GM12801 (cell line): Measurements from ENCODE around the gene PADI4.

Experiments used
- TF ChIP-seq, protein P1 (sequence below): IDR thresholded peaks from one replicate; pipeline ENCODE4 v1.5.1; 2011; ENCODE audit warnings: control low read depth; ENCODE audit not compliant: insufficient read length; ENCODE audit errors: extremely low read depth

PADI4 gene

DNA sequence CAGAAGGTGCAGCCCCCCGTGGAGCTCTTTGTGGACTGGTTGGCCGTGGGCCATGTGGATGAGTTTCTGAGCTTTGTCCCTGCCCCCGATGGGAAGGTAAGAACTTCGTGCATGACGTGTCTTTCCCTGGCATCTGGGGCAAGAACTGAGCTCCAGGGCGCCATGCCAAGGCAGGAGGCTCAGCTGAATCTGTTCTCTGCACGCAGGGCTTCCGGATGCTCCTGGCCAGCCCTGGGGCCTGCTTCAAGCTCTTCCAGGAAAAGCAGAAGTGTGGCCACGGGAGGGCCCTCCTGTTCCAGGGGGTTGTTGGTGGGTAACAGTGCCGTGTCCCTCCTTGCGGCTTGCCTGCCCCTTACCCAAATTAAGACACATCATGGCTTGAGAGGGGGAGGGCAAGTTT, 31.4 kb upstream of the PADI4 start:
- TF ChIP-seq, protein P1, sequence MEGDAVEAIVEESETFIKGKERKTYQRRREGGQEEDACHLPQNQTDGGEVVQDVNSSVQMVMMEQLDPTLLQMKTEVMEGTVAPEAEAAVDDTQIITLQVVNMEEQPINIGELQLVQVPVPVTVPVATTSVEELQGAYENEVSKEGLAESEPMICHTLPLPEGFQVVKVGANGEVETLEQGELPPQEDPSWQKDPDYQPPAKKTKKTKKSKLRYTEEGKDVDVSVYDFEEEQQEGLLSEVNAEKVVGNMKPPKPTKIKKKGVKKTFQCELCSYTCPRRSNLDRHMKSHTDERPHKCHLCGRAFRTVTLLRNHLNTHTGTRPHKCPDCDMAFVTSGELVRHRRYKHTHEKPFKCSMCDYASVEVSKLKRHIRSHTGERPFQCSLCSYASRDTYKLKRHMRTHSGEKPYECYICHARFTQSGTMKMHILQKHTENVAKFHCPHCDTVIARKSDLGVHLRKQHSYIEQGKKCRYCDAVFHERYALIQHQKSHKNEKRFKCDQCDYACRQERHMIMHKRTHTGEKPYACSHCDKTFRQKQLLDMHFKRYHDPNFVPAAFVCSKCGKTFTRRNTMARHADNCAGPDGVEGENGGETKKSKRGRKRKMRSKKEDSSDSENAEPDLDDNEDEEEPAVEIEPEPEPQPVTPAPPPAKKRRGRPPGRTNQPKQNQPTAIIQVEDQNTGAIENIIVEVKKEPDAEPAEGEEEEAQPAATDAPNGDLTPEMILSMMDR: no peak

DNA sequence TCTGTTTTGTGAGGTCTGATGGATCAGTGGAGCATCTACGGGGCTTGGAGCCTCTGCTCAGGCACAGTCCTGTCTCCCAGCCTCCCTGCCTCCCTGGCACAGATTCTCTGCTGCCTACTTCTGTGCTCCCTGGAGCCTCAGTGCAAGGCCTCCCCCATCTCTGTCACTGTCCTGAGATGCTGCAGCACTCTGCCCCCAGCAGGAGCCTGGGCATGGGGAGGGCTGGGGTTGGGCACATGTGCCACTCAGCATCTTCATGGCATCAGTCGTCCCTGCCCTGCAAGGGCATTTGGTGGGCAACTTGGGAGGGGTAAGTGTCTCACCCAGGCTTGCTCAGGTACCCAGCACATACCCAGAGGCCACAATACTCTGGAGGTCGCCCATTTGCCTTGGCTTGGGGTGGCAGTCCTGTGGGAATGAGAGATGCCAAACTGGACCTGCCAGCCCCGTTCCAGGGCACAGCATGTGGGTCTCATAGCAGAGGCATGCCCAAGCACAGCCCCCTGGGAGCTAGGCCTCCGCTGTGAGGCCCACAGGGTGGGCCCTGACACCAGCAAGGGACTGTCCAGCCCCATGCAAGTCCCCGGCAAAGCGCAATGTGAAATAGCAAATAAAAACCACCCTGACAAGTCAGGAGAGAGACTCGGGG, 30.4 kb upstream of the PADI4 start:
- TF ChIP-seq, protein P1: no peak

DNA sequence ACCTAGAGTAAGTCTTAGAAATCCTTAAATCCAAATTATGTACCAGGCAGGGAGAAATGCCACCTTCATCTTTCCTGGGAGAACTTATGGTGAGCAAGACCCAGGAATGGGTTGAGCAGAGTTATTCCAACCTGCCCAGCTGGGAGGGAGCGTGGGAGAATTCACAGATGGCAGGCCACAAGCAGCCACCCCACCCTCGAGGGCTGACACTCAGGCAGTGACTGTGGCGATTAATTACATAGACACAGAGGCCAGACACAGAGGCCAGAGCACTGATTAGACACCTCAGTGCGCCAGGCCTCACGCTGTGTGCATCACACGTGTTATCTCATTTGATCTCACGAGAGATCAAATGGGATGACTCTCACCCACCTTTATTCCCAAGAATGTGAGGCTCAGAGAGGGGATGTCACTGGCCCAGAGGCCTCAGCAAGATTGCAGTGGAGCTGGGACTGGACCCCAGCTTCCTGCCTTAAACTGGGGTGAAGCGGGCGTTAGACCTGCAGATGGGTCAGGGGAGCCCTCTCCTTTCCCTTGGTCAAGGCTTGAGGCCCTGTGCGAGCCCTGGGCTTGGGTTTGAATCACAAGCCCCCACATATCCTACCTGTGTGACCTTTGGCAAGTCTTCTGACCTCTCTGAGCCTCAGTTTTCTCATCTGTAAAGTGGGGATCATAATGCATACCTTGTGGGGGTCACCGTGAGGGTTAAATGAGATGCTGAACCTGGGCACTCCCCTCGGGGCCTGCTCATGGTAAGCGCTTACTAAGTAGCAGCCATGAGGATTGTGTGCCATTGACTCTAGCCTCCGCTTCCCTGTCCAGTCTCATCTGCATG, 28.8 kb upstream of the PADI4 start:
- TF ChIP-seq, protein P1: no peak

DNA sequence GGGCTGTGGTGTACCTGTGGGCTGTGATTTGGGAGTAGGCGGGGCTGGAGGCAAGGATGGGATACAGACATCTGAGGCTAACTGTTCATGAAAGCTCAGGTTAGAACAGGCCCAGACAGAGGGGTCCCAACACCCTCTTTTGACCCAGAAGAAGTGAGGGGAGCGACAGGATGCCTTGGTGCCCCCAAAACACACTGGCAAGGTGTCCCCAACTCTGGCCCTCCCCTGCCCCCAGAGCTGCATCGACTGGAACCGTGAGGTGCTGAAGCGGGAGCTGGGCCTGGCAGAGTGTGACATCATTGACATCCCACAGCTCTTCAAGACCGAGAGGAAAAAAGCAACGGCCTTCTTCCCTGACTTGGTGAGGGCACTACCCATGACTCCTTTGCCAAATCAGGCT, 27.6 kb upstream of the PADI4 start:
- TF ChIP-seq, protein P1: no peak

DNA sequence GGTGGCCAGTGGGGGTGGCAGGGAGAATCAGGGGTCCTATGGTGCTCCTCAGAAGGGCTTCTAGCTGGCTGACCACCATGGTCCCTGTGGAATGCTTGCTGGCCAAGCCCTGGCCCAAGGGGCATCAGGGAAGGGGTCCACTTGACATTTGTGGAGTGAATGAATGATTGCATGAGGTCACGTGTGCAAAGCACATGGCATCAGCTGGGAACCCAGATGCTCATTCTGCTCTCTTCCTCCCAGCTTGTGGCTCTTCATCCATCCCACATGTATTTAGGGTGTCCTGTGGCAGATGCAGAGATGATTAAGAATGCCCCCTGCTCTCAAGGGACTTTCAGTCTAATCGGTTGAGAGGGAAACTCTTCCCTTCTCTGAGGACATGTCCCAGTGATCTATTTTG, 27.1 kb upstream of the PADI4 start:
- TF ChIP-seq, protein P1: no peak

DNA sequence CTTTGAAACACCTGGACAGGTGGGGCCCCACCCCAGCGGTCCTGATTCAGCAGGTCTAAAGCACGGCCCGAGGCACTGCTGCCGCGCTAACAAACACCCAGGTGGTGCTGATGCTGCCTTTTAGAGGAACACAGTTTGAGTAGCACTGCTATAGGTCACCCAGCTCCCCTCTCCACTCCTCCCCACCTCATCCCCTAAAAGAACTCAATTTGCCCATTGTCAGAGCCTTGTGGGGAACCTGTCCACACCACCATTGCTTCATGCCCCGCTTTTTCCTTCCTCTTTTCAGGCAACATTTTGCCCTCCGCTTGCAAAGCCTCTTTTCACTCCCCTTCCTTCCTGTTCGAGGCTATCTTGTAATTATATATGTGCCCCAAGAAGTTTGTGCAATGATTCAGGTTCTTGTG, 26.2 kb upstream of the PADI4 start:
- TF ChIP-seq, protein P1: no peak

DNA sequence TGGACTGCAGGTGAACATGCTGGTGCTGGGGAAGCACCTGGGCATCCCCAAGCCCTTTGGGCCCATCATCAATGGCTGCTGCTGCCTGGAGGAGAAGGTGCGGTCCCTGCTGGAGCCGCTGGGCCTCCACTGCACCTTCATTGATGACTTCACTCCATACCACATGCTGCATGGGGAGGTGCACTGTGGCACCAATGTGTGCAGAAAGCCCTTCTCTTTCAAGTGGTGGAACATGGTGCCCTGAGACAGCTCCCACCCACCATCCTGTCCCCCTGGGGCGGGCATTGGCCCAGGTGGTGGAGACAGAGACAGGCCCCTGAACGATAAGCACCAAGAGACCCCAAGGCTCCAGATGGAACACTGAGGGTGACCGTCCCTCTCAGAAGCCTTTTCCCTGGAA, 25.2 kb upstream of the PADI4 start:
- TF ChIP-seq, protein P1: no peak
